GM19468 (cell line): Measurements from ENCODE around the gene NCBP2.

Experiments used
- ATAC-seq: cut with Tn5 transposase; IDR thresholded peaks from one replicate; pipeline ENCODE4 v1.9.1; 2021; ENCODE audit warnings: mild to moderate bottlenecking, moderate library complexity, moderate number of reproducible peaks; ENCODE audit not compliant: unreplicated experiment; ENCODE audit errors: extremely low read depth

NCBP2 gene

GRCh38 chr3:196969134-196969659 lies 26.9 kb upstream of the NCBP2 start:
- no peak for ATAC-seq

GRCh38 chr3:196968233-196969133 lies 26.2 kb upstream of the NCBP2 start, which contains the start of gene PIGZ:
PIGZ (minus strand) TSS chr3:196968833; CDS start chr3:196952031, 16,802 bp downstream.
- ATAC-seq, result peak; percentile 42

- no peak for ATAC-seq
Measured at GRCh38 chr3:196967412-196968232, 25.3 kb upstream of the NCBP2 start.

GRCh38 chr3:196966526-196967401 lies 24.4 kb upstream of the NCBP2 start:
- no peak for ATAC-seq

- no peak for ATAC-seq
Measured at GRCh38 chr3:196965804-196966173, 23.5 kb upstream of the NCBP2 start.

GRCh38 chr3:196965112-196965803 lies 22.9 kb upstream of the NCBP2 start:
- ATAC-seq, result no peak

- ATAC-seq, result no peak
Measured at GRCh38 chr3:196963631-196963953, 21.3 kb upstream of the NCBP2 start.

- no peak for ATAC-seq
Measured at GRCh38 chr3:196962930-196963630, 20.8 kb upstream of the NCBP2 start.

- ATAC-seq, result no peak
Measured at GRCh38 chr3:196962108-196962929, 20.0 kb upstream of the NCBP2 start.

- no peak for ATAC-seq
Measured at GRCh38 chr3:196954832-196955231, 12.5 kb upstream of the NCBP2 start.

- no peak for ATAC-seq
Measured at GRCh38 chr3:196951371-196951770, 9.0 kb upstream of the NCBP2 start.

- no peak for ATAC-seq
Measured at GRCh38 chr3:196949750-196950149, 7.4 kb upstream of the NCBP2 start.

- no peak for ATAC-seq
Measured at GRCh38 chr3:196949285-196949619, 6.9 kb upstream of the NCBP2 start.

- no peak for ATAC-seq
Measured at GRCh38 chr3:196948442-196949284, 6.3 kb upstream of the NCBP2 start.

- ATAC-seq, result no peak
Measured at GRCh38 chr3:196947860-196948441, 5.6 kb upstream of the NCBP2 start.

GRCh38 chr3:196947136-196947859 lies 5.0 kb upstream of the NCBP2 start:
- ATAC-seq, result no peak
